ENCODE results near the gene KIF26B.
"Not testable (repeated sequence)": the region's sequence is repeated elsewhere in the genome, so short reads cannot be mapped to it uniquely, and the experiment has no call there.

KIF26B gene

GRCh38 chr1:245154429-245155271 is at the start of gene KIF26B:
Gene KIF26B (plus strand): TSS chr1:245154985. CDS start chr1:245155425, 440 bp downstream.
- DNase-seq (ENCODE audit: low read depth) = no peak

GRCh38 chr1:245105042-245105441 is 49.7 kb upstream of the KIF26B start:
- DNase-seq (ENCODE audit: low read depth) = no peak

- no peak for DNase-seq (ENCODE audit: low read depth)
Observed at GRCh38 chr1:245105815-245106410, 48.9 kb upstream of the KIF26B start.

GRCh38 chr1:245107776-245108114 is 47.0 kb upstream of the KIF26B start:
- no peak for DNase-seq (ENCODE audit: low read depth)

- DNase-seq (ENCODE audit: low read depth) = no peak
Observed at GRCh38 chr1:245108246-245108645, 46.5 kb upstream of the KIF26B start.

GRCh38 chr1:245108909-245109308 is 45.9 kb upstream of the KIF26B start:
- no peak for DNase-seq (ENCODE audit: low read depth)

GRCh38 chr1:245110406-245110805 is 44.4 kb upstream of the KIF26B start:
- DNase-seq (ENCODE audit: low read depth) = no peak

- DNase-seq (ENCODE audit: low read depth) = no peak
Observed at GRCh38 chr1:245111073-245111472, 43.7 kb upstream of the KIF26B start.

GRCh38 chr1:245113649-245114048 is 41.1 kb upstream of the KIF26B start:
- no peak for DNase-seq (ENCODE audit: low read depth)

- no peak for DNase-seq (ENCODE audit: low read depth)
Observed at GRCh38 chr1:245116131-245116530, 38.7 kb upstream of the KIF26B start.

- no peak for DNase-seq (ENCODE audit: low read depth)
Observed at GRCh38 chr1:245116751-245117150, 38.0 kb upstream of the KIF26B start.

GRCh38 chr1:245118066-245118465 is 36.7 kb upstream of the KIF26B start:
- DNase-seq (ENCODE audit: low read depth) = no peak

- no peak for DNase-seq (ENCODE audit: low read depth)
Observed at GRCh38 chr1:245118806-245119205, 36.0 kb upstream of the KIF26B start.

- DNase-seq (ENCODE audit: low read depth) = no peak
Observed at GRCh38 chr1:245121523-245121922, 33.3 kb upstream of the KIF26B start.

GRCh38 chr1:245124241-245124640 is 30.5 kb upstream of the KIF26B start:
- DNase-seq (ENCODE audit: low read depth) = no peak

GRCh38 chr1:245124644-245125043 is 30.1 kb upstream of the KIF26B start:
- no peak for DNase-seq (ENCODE audit: low read depth)

GRCh38 chr1:245126530-245126929 is 28.3 kb upstream of the KIF26B start:
- DNase-seq (ENCODE audit: low read depth) = no peak

- no peak for DNase-seq (ENCODE audit: low read depth)
Observed at GRCh38 chr1:245128381-245129101, 26.2 kb upstream of the KIF26B start.

- DNase-seq (ENCODE audit: low read depth) = no peak
Observed at GRCh38 chr1:245129319-245130240, 25.2 kb upstream of the KIF26B start.

GRCh38 chr1:245130281-245131025 is 24.3 kb upstream of the KIF26B start:
- DNase-seq (ENCODE audit: low read depth) = not testable (repeated sequence)

- DNase-seq (ENCODE audit: low read depth) = no peak
Observed at GRCh38 chr1:245131026-245131393, 23.8 kb upstream of the KIF26B start.
